ENCODE results near the gene SRSF9. TPM values are rescaled to one million over a fixed set of nuclear protein-coding genes. Genes with fewer than 3 reads are reported as not detected.
A peak's percentile ranks its signal among the peaks of the same experiment; 100 is the strongest.
"Not testable (repeated sequence)": the region's sequence is repeated elsewhere in the genome, so short reads cannot be mapped to it uniquely, and the experiment has no call there.

Gene SRSF9
- 100 to 1,000 TPM; 208 to 293 (median 218) TPM for polyA plus RNA-seq (ENCODE audit: low read depth in 6 of 6)

GRCh38 chr12:120469450-120470149 is at the start of gene SRSF9:
TSS of gene SRSF9 (minus strand) at chr12:120469748. CDS start at chr12:120469609, 139 bp downstream.
- DNase-seq, result peak; percentile 98
- Mint-ChIP-seq H3K9me3 (no peaks in the 10 kb centered on the region), H3K27me3 (no peaks in the 10 kb centered on the region), H3K36me3 (peaks cover 0 to 4% of the 10 kb centered on the region in 2 donors), H3K4me3 (peak within 1 kb of the TSS; percentile 85 to 94 (median 90)), H3K27ac (peak within 1 kb of the TSS; percentile 88 to 96 (median 92)), H3K4me1 (peaks cover 28 to 43% (median 42%) of the 10 kb centered on the region in 3 donors)
- ATAC-seq (ENCODE audit: low read depth in 2 of 2), result peak; percentile 81 to 92

- H3K4me3 Mint-ChIP-seq, result not testable (repeated sequence)
Observed at GRCh38 chr12:120519324-120519723, 49.8 kb upstream of the SRSF9 start.

GRCh38 chr12:120515496-120515895 is 45.9 kb upstream of the SRSF9 start:
- Mint-ChIP-seq H3K4me3 (no peak overlapping the region), H3K27me3 (no peaks in the 10 kb centered on the region), H3K36me3 (peaks cover 6 to 9% of the 10 kb centered on the region in 2 donors), H3K4me1 (no peaks in the 10 kb centered on the region), H3K9me3 (no peaks in the 10 kb centered on the region), H3K27ac (no peak overlapping the region)
- ATAC-seq (ENCODE audit: low read depth in 2 of 2) (no peak), DNase-seq (no peak)

More at GRCh38 chr12:120519324-120519723, 49.8 kb upstream of the SRSF9 start:
- H3K4me1 Mint-ChIP-seq; DNase-seq; H3K36me3 Mint-ChIP-seq; H3K27ac Mint-ChIP-seq; H3K9me3 Mint-ChIP-seq; ATAC-seq (ENCODE audit: low read depth in 2 of 2); H3K27me3 Mint-ChIP-seq: not testable (repeated sequence)

- Mint-ChIP-seq H3K4me3 (no peak overlapping the region), H3K36me3 (peaks cover 12 to 13% of the 10 kb centered on the region in 2 donors), H3K27ac (no peak overlapping the region), H3K27me3 (no peaks in the 10 kb centered on the region), H3K4me1 (no peaks in the 10 kb centered on the region), H3K9me3 (no peaks in the 10 kb centered on the region)
- ATAC-seq (ENCODE audit: low read depth in 2 of 2) (no peak), DNase-seq (no peak)
Observed at GRCh38 chr12:120514002-120514401, 44.5 kb upstream of the SRSF9 start.

- H3K27me3 Mint-ChIP-seq, result no peaks in the 10 kb centered on the region
- no peaks in the 10 kb centered on the region for H3K9me3 Mint-ChIP-seq
- ATAC-seq (ENCODE audit: low read depth in 2 of 2), result no peak
- DNase-seq, result no peak
- no peaks in the 10 kb centered on the region for H3K4me1 Mint-ChIP-seq
- peaks cover 4 to 18% of the 10 kb centered on the region in 2 donors for H3K36me3 Mint-ChIP-seq
- no peak overlapping the region for H3K27ac Mint-ChIP-seq
- H3K4me3 Mint-ChIP-seq, result no peak overlapping the region
Observed at GRCh38 chr12:120508537-120508936, 39.0 kb upstream of the SRSF9 start.

GRCh38 chr12:120504587-120504986 is 35.0 kb upstream of the SRSF9 start:
- Mint-ChIP-seq H3K36me3 (peaks cover 5 to 21% of the 10 kb centered on the region in 2 donors), H3K27ac (no peak overlapping the region), H3K27me3 (no peaks in the 10 kb centered on the region), H3K9me3 (no peaks in the 10 kb centered on the region), H3K4me3 (no peak overlapping the region), H3K4me1 (no peaks in the 10 kb centered on the region)
- ATAC-seq (ENCODE audit: low read depth in 2 of 2) (no peak), DNase-seq (no peak)

- H3K27me3 Mint-ChIP-seq, result no peaks in the 10 kb centered on the region
- DNase-seq (no peak), ATAC-seq (ENCODE audit: low read depth in 2 of 2) (no peak)
- peaks cover 22 to 24% (median 24%) of the 10 kb centered on the region in 3 donors for H3K4me1 Mint-ChIP-seq
- H3K4me3 Mint-ChIP-seq, result no peak overlapping the region
- no peaks in the 10 kb centered on the region for H3K9me3 Mint-ChIP-seq
- peak overlapping the region in 2 of 6 donors; percentile 25 to 27 for H3K27ac Mint-ChIP-seq
- peaks cover 5 to 12% of the 10 kb centered on the region in 2 donors for H3K36me3 Mint-ChIP-seq
Observed at GRCh38 chr12:120500581-120500980, 31.0 kb upstream of the SRSF9 start.

- Mint-ChIP-seq H3K9me3 (no peaks in the 10 kb centered on the region), H3K36me3 (peaks cover 5 to 12% of the 10 kb centered on the region in 2 donors), H3K27me3 (no peaks in the 10 kb centered on the region), H3K4me1 (peaks cover 30 to 32% (median 31%) of the 10 kb centered on the region in 3 donors), H3K27ac (peak overlapping the region in 1 of 6 donors; percentile 12), H3K4me3 (peak overlapping the region in 1 of 8 donors; percentile 90)
- ATAC-seq (ENCODE audit: low read depth in 2 of 2), result no peak
- no peak for DNase-seq
Observed at GRCh38 chr12:120498870-120499515, 29.4 kb upstream of the SRSF9 start.

GRCh38 chr12:120497524-120498150 is 28.1 kb upstream of the SRSF9 start:
- peak overlapping the region; percentile 82 to 98 (median 92) for H3K4me3 Mint-ChIP-seq
- DNase-seq (no peak), ATAC-seq (ENCODE audit: low read depth in 2 of 2) (no peak)
- H3K9me3 Mint-ChIP-seq, result no peaks in the 10 kb centered on the region
- no peaks in the 10 kb centered on the region for H3K27me3 Mint-ChIP-seq
- peak overlapping the region in 5 of 6 donors; percentile 8 to 97 (median 74) for H3K27ac Mint-ChIP-seq
- no peaks in the 10 kb centered on the region for H3K36me3 Mint-ChIP-seq
- H3K4me1 Mint-ChIP-seq, result peaks cover 30 to 32% (median 31%) of the 10 kb centered on the region in 3 donors

- ATAC-seq (ENCODE audit: low read depth in 2 of 2) (peak; percentile 27 to 32), DNase-seq (peak; percentile 57)
- Mint-ChIP-seq H3K4me3 (peak overlapping the region; percentile 82 to 98 (median 92)), H3K4me1 (peaks cover 30 to 32% (median 31%) of the 10 kb centered on the region in 3 donors), H3K27me3 (no peaks in the 10 kb centered on the region), H3K9me3 (no peaks in the 10 kb centered on the region), H3K27ac (peak overlapping the region; percentile 92 to 98 (median 95)), H3K36me3 (no peaks in the 10 kb centered on the region)
Observed at GRCh38 chr12:120496413-120497340, 27.1 kb upstream of the SRSF9 start.

GRCh38 chr12:120495731-120496412 is 26.3 kb upstream of the SRSF9 start, which contains the start of gene DYNLL1:
TSS of gene DYNLL1 (plus strand) at chr12:120496113. CDS start at chr12:120496422, 309 bp downstream.
- Mint-ChIP-seq H3K4me3 (peak within 1 kb of the TSS; percentile 82 to 98 (median 92)), H3K27me3 (no peaks in the 10 kb centered on the region), H3K36me3 (no peaks in the 10 kb centered on the region), H3K27ac (peak within 1 kb of the TSS; percentile 92 to 98 (median 95)), H3K9me3 (no peaks in the 10 kb centered on the region), H3K4me1 (peaks cover 30 to 32% (median 31%) of the 10 kb centered on the region in 3 donors)
- peak; percentile 98 for DNase-seq
- ATAC-seq (ENCODE audit: low read depth in 2 of 2), result peak; percentile 91

GRCh38 chr12:120495186-120495730 is 25.7 kb upstream of the SRSF9 start:
- ATAC-seq (ENCODE audit: low read depth in 2 of 2) (peak; percentile 2 to 3), DNase-seq (no peak)
- no peaks in the 10 kb centered on the region for H3K27me3 Mint-ChIP-seq
- peak overlapping the region; percentile 82 to 98 (median 92) for H3K4me3 Mint-ChIP-seq
- H3K36me3 Mint-ChIP-seq, result no peaks in the 10 kb centered on the region
- H3K4me1 Mint-ChIP-seq, result peaks cover 30 to 32% (median 31%) of the 10 kb centered on the region in 3 donors
- H3K27ac Mint-ChIP-seq, result peak overlapping the region in 5 of 6 donors; percentile 58 to 93 (median 92)
- H3K9me3 Mint-ChIP-seq, result no peaks in the 10 kb centered on the region

Data from naive B cell (primary cell).